Measurements from ENCODE around the gene PLPPR2. TPM values are rescaled to one million over a fixed set of nuclear protein-coding genes. Genes with fewer than 3 reads are reported as not detected.
A peak's percentile ranks its signal among the peaks of the same experiment; 100 is the strongest.

The PLPPR2 gene
- total RNA-seq, 4 donors from 2014 or later: 4.1 to 71.7 (median 23.7) TPM

DNA sequence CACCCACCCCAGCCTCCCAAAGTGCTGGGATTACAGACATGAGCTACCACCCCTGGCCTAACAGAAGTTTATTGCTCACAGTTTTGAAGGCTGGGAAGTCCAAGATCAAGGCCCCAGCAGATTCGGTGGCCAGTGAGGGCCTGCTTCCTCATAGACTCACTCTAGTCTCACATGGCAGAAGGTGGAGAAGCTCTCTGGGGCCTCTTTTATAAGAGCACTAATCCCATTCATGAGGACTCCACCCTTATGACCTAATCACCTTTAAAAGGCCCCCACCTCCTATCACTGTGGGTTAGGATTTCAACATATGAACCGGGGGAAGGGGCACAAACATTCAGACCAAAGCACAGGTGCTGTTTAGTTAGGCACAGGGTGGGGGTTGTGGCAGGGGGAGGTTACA lies 12.3 kb downstream of the PLPPR2 start:
- no peak overlapping the region for H3K27ac ChIP-seq
- no peaks in the 10 kb centered on the region for H3K9me3 ChIP-seq
- no peak for TF ChIP-seq POLR2A (IDR thresholded peaks at IDR 0.05)
- TF ChIP-seq, protein P1, sequence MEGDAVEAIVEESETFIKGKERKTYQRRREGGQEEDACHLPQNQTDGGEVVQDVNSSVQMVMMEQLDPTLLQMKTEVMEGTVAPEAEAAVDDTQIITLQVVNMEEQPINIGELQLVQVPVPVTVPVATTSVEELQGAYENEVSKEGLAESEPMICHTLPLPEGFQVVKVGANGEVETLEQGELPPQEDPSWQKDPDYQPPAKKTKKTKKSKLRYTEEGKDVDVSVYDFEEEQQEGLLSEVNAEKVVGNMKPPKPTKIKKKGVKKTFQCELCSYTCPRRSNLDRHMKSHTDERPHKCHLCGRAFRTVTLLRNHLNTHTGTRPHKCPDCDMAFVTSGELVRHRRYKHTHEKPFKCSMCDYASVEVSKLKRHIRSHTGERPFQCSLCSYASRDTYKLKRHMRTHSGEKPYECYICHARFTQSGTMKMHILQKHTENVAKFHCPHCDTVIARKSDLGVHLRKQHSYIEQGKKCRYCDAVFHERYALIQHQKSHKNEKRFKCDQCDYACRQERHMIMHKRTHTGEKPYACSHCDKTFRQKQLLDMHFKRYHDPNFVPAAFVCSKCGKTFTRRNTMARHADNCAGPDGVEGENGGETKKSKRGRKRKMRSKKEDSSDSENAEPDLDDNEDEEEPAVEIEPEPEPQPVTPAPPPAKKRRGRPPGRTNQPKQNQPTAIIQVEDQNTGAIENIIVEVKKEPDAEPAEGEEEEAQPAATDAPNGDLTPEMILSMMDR (IDR thresholded peaks at IDR 0.05): no peak
- no peaks in the 10 kb centered on the region for H3K4me1 ChIP-seq
- intact Hi-C loops (cut with DNase I; ENCODE audit: low total_unique reads): no loop called here
- H3K36me3 ChIP-seq: no peaks in the 10 kb centered on the region
- no peak for DNase-seq
- H3K4me3 ChIP-seq: no peak overlapping the region
- no peaks in the 10 kb centered on the region for H3K27me3 ChIP-seq

GRCh38 chr19:11370744-11371143 lies 15.5 kb downstream of the PLPPR2 start:
- H3K4me3 ChIP-seq: no peak overlapping the region
- no peak for DNase-seq
- intact Hi-C loops (cut with DNase I; ENCODE audit: low total_unique reads): no loop called here
- H3K27me3 ChIP-seq: no peaks in the 10 kb centered on the region
- peaks cover 0 to 3% of the 10 kb centered on the region in 2 donors for H3K4me1 ChIP-seq
- no peaks in the 10 kb centered on the region for H3K9me3 ChIP-seq
- no peak overlapping the region for H3K27ac ChIP-seq
- H3K36me3 ChIP-seq: no peaks in the 10 kb centered on the region
- TF ChIP-seq, protein P1 (IDR thresholded peaks at IDR 0.05): no peak
- no peak for TF ChIP-seq POLR2A (IDR thresholded peaks at IDR 0.05)

- DNase-seq: no peak
- no peak overlapping the region for H3K4me3 ChIP-seq
- peaks cover 9 to 12% of the 10 kb centered on the region in 2 donors for H3K4me1 ChIP-seq
- H3K27me3 ChIP-seq: no peaks in the 10 kb centered on the region
- TF ChIP-seq, protein P1 (IDR thresholded peaks at IDR 0.05): no peak
- no peak for TF ChIP-seq POLR2A (IDR thresholded peaks at IDR 0.05)
- intact Hi-C loops (cut with DNase I; ENCODE audit: low total_unique reads): no loop called here
- no peaks in the 10 kb centered on the region for H3K9me3 ChIP-seq
- H3K27ac ChIP-seq: no peak overlapping the region
- H3K36me3 ChIP-seq: no peaks in the 10 kb centered on the region
Observed at GRCh38 chr19:11373166-11373884, 18.1 kb downstream of the PLPPR2 start.

DNA sequence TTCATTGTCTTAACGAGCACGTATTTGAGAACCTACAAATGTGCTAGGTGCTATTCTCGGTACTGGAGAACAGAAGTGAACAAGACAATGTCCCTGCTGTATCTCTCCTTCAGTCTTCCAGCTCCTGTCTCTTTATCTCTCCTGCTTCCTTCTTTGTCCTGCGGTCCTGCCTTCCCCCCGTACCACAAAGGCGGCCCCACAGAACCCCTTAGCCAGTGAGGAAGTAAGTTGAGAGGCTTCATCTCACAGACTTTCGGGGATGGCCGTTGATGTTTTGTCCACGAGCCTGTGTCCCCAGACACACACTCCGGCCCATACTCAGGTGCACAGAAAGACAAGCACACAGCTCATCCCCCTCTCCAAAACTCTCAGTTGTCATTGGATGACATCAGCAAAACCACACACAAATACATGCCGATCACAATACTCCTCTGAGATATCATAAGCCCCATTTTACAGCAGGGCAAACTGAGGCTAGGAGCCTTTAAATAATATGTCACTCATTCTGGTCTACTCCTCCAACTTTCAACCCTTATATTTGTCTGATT lies 18.7 kb downstream of the PLPPR2 start:
- no peak for TF ChIP-seq POLR2A (IDR thresholded peaks at IDR 0.05)
- TF ChIP-seq, protein P1 (IDR thresholded peaks at IDR 0.05): no peak
- H3K4me3 ChIP-seq: peak overlapping the region; percentile 74 to 75
- no peak for DNase-seq
- H3K9me3 ChIP-seq: no peaks in the 10 kb centered on the region
- H3K27me3 ChIP-seq: no peaks in the 10 kb centered on the region
- no peaks in the 10 kb centered on the region for H3K36me3 ChIP-seq
- H3K27ac ChIP-seq: peak overlapping the region; percentile 93 to 98
- intact Hi-C loops (cut with DNase I; ENCODE audit: low total_unique reads): no loop called here
- H3K4me1 ChIP-seq: peaks cover 9 to 12% of the 10 kb centered on the region in 2 donors

GRCh38 chr19:11374433-11375142 lies 19.4 kb downstream of the PLPPR2 start, which contains the start of gene SWSAP1:
SWSAP1 (plus strand) TSS chr19:11374666; CDS start chr19:11374681, 15 bp downstream.
- peaks cover 9 to 12% of the 10 kb centered on the region in 2 donors for H3K4me1 ChIP-seq
- H3K9me3 ChIP-seq: no peaks in the 10 kb centered on the region
- TF ChIP-seq, protein P1 (IDR thresholded peaks at IDR 0.05): peak in 1 of 4 experiments; percentile 1
- TF ChIP-seq POLR2A (IDR thresholded peaks at IDR 0.05): peak in 1 of 2 donors; percentile 55
- no peaks in the 10 kb centered on the region for H3K36me3 ChIP-seq
- peak within 1 kb of the TSS; percentile 93 to 98 for H3K27ac ChIP-seq
- peak; percentile 98 to 99 for DNase-seq
- H3K27me3 ChIP-seq: no peaks in the 10 kb centered on the region
- H3K4me3 ChIP-seq: peak within 1 kb of the TSS; percentile 74 to 75
- intact Hi-C loops (cut with DNase I; ENCODE audit: low total_unique reads): no loop called here
